Measurements from ENCODE around the gene IL17RE.
A peak's percentile ranks its signal among the peaks of the same experiment; 100 is the strongest.

IL17RE gene

GRCh38 chr3:9911863-9912262, 9.2 kb downstream of the IL17RE start:
- Mint-ChIP-seq H3K36me3 (no peaks in the 10 kb centered on the region), H3K27ac (no peak overlapping the region), H3K9me3 (no peaks in the 10 kb centered on the region), H3K4me3 (no peak overlapping the region), H3K27me3 (peaks cover 36% of the 10 kb centered on the region), H3K4me1 (peaks cover 16% of the 10 kb centered on the region)
- ATAC-seq, result no peak

DNA sequence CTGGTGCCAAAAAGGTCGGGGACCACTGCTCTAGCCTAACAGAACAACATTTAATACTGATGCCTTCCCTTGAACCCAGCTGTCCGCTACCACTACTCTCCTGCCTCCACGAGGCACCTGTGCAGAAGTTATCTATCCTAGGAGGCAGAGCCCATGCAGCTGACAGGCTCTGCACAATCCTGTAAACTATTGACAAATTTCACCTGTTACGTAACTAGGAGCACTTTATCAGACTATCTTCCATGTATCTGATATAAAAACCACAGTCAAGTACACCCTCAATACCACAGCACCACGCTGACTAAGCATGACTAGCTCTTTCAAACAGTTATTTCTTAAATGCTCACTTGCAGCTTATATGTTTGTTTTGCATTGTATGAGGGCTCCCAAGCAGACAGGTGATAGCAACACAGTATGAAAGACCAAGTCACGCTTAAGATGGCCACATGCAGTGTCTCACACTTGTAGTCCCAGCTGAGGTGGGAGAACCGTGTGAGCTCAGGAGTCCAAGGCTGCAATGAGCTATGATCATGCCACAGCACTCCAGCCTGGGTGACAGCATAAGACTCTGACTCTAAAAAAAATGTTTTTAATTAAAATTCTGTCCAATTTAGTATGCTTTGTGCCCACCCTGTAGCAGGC, 9.8 kb downstream of the IL17RE start:
- peaks cover 36% of the 10 kb centered on the region for H3K27me3 Mint-ChIP-seq
- no peak overlapping the region for H3K4me3 Mint-ChIP-seq
- peaks cover 19% of the 10 kb centered on the region for H3K4me1 Mint-ChIP-seq
- ATAC-seq, result no peak
- no peak overlapping the region for H3K27ac Mint-ChIP-seq
- no peaks in the 10 kb centered on the region for H3K9me3 Mint-ChIP-seq
- H3K36me3 Mint-ChIP-seq, result no peaks in the 10 kb centered on the region

DNA sequence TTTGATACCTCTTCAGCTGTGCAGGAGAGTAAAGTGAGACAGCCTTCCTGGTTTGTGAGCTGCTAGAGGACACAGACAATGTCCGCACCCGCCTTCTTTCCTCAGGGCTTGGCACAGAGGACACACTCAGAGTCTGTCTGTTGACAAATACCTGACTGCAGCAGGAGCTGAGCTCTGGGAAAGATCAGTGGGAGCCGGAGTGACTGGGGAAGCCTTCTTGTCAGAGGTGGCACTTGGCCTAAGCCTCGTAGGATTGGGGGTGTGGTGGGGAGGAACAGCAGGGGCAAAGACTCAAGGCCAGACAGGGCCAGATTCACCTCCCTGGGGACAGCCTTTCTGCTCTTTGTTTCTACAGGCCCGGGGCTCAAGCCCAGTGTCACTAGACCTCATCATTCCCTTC, 11.0 kb downstream of the IL17RE start:
- H3K36me3 Mint-ChIP-seq, result no peaks in the 10 kb centered on the region
- ATAC-seq, result no peak
- peaks cover 36% of the 10 kb centered on the region for H3K27me3 Mint-ChIP-seq
- peaks cover 19% of the 10 kb centered on the region for H3K4me1 Mint-ChIP-seq
- no peak overlapping the region for H3K4me3 Mint-ChIP-seq
- no peak overlapping the region for H3K27ac Mint-ChIP-seq
- H3K9me3 Mint-ChIP-seq, result no peaks in the 10 kb centered on the region

DNA sequence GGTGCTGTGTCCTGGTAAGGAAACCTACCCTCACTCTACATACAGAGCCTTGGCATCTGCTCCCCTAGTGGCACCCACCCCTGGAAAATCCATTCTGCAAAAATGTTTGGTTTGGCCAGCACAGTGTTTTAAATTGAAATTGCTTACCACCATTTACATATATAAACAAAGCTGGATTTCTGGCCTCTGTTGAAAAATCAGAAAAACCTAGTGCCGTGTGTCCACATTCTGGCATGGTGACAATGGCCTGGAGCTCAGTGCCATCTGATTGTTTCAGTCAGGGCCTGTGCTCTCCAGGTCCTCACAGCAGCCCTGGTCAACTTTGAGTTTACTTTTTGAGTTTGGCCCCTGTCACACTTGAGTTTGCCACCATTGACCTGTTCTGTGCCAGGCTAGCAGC, 11.4 kb downstream of the IL17RE start:
- Mint-ChIP-seq H3K9me3 (no peaks in the 10 kb centered on the region), H3K4me3 (no peak overlapping the region), H3K4me1 (peaks cover 18% of the 10 kb centered on the region), H3K27me3 (peaks cover 36% of the 10 kb centered on the region), H3K36me3 (no peaks in the 10 kb centered on the region), H3K27ac (no peak overlapping the region)
- no peak for ATAC-seq

- no peaks in the 10 kb centered on the region for H3K9me3 Mint-ChIP-seq
- H3K27ac Mint-ChIP-seq, result no peak overlapping the region
- peaks cover 36% of the 10 kb centered on the region for H3K27me3 Mint-ChIP-seq
- peaks cover 11% of the 10 kb centered on the region for H3K4me1 Mint-ChIP-seq
- H3K4me3 Mint-ChIP-seq, result peak overlapping the region; percentile 68
- H3K36me3 Mint-ChIP-seq, result no peaks in the 10 kb centered on the region
- ATAC-seq, result peak; percentile 6
These were observed 12.1 kb downstream of the IL17RE start for GRCh38 chr3:9914559-9915253.

- peaks cover 10% of the 10 kb centered on the region for H3K4me1 Mint-ChIP-seq
- no peaks in the 10 kb centered on the region for H3K36me3 Mint-ChIP-seq
- peak; percentile 56 for ATAC-seq
- H3K27me3 Mint-ChIP-seq, result peaks cover 36% of the 10 kb centered on the region
- no peak overlapping the region for H3K27ac Mint-ChIP-seq
- H3K4me3 Mint-ChIP-seq, result peak overlapping the region; percentile 68
- no peaks in the 10 kb centered on the region for H3K9me3 Mint-ChIP-seq
These were observed 12.8 kb downstream of the IL17RE start for GRCh38 chr3:9915254-9916141.

- no peak for ATAC-seq
- H3K4me3 Mint-ChIP-seq, result peak overlapping the region; percentile 34
- H3K36me3 Mint-ChIP-seq, result no peaks in the 10 kb centered on the region
- H3K4me1 Mint-ChIP-seq, result peaks cover 10% of the 10 kb centered on the region
- H3K9me3 Mint-ChIP-seq, result no peaks in the 10 kb centered on the region
- H3K27me3 Mint-ChIP-seq, result peaks cover 31% of the 10 kb centered on the region
- peak overlapping the region; percentile 51 for H3K27ac Mint-ChIP-seq
These were observed 13.7 kb downstream of the IL17RE start for GRCh38 chr3:9916346-9916733.

- peak within 1 kb of the TSS; percentile 68 for H3K4me3 Mint-ChIP-seq
- H3K9me3 Mint-ChIP-seq, result no peaks in the 10 kb centered on the region
- no peaks in the 10 kb centered on the region for H3K36me3 Mint-ChIP-seq
- peaks cover 25% of the 10 kb centered on the region for H3K27me3 Mint-ChIP-seq
- H3K4me1 Mint-ChIP-seq, result peaks cover 10% of the 10 kb centered on the region
- H3K27ac Mint-ChIP-seq, result peak within 1 kb of the TSS; percentile 51
- ATAC-seq, result peak; percentile 18
These were observed 14.4 kb downstream of the IL17RE start, which contains the start of gene IL17RC for GRCh38 chr3:9916734-9917680. IL17RC (plus strand) TSS chr3:9917098; CDS start chr3:9917316, 218 bp downstream.

DNA sequence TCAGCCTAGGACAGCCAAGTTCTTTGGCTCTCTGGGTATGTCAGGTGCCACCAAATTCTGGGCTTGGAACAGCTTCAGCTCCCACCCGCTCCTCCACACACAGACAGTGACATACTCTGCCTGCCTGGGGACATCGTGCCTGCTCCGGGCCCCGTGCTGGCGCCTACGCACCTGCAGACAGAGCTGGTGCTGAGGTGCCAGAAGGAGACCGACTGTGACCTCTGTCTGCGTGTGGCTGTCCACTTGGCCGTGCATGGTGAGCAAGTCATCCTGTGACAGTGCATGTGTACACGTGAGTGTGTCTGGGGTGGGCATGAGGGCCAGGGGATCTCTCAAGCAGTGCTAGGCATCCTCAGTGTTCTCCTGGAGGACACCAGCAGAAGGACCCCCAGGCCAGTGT, 15.2 kb downstream of the IL17RE start:
- Mint-ChIP-seq H3K36me3 (no peaks in the 10 kb centered on the region), H3K27ac (no peak overlapping the region), H3K9me3 (no peaks in the 10 kb centered on the region), H3K4me1 (peaks cover 10% of the 10 kb centered on the region), H3K27me3 (peaks cover 25% of the 10 kb centered on the region), H3K4me3 (no peak overlapping the region)
- ATAC-seq, result no peak

DNA sequence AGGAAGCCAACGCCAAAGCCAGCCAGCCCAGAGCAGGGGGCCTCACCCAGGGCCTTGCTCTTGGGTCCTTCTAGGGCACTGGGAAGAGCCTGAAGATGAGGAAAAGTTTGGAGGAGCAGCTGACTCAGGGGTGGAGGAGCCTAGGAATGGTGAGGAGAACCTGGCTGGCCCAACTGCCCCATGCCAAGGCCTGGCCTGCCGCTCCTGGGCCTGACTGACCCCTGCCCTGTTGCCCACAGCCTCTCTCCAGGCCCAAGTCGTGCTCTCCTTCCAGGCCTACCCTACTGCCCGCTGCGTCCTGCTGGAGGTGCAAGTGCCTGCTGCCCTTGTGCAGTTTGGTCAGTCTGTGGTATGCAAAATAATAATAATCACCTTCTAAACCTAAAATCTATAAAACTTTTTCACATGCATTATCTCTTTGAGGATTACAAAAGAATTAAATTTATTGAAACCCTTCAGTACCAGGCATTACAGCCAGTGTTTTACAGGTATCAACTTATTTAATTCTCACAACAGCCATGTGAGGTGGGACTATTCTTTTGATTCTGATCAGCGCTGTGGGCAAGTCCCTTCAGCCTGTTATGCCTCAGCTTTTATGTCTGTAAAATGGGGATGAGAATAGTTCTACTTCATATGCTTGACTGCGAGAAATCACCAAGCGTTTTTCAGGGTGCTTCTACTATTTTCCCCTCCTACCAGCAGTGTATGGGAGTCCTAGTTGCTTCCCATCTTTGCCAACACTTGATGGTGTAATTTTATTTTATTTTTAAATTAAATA, 15.8 kb downstream of the IL17RE start:
- no peaks in the 10 kb centered on the region for H3K36me3 Mint-ChIP-seq
- H3K4me3 Mint-ChIP-seq, result no peak overlapping the region
- no peak overlapping the region for H3K27ac Mint-ChIP-seq
- ATAC-seq, result no peak
- peaks cover 10% of the 10 kb centered on the region for H3K4me1 Mint-ChIP-seq
- peaks cover 28% of the 10 kb centered on the region for H3K27me3 Mint-ChIP-seq
- no peaks in the 10 kb centered on the region for H3K9me3 Mint-ChIP-seq

DNA sequence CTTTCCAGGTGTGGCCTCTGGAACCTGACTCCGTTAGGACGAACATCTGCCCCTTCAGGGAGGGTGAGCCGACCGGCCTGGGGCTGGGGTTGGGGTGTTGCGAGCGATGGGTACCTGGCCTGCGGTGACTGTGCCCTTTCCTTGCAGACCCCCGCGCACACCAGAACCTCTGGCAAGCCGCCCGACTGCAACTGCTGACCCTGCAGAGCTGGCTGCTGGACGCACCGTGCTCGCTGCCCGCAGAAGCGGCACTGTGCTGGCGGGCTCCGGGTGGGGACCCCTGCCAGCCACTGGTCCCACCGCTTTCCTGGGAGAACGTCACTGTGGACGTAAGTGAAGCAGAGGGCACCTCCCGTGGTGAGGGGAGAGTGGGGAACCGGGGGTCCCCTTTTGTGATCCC, 25.5 kb downstream of the IL17RE start:
- ATAC-seq, result no peak
- peaks cover 16% of the 10 kb centered on the region for H3K4me1 Mint-ChIP-seq
- H3K9me3 Mint-ChIP-seq, result no peaks in the 10 kb centered on the region
- no peaks in the 10 kb centered on the region for H3K36me3 Mint-ChIP-seq
- no peak overlapping the region for H3K27ac Mint-ChIP-seq
- H3K4me3 Mint-ChIP-seq, result no peak overlapping the region
- peaks cover 14% of the 10 kb centered on the region for H3K27me3 Mint-ChIP-seq

DNA sequence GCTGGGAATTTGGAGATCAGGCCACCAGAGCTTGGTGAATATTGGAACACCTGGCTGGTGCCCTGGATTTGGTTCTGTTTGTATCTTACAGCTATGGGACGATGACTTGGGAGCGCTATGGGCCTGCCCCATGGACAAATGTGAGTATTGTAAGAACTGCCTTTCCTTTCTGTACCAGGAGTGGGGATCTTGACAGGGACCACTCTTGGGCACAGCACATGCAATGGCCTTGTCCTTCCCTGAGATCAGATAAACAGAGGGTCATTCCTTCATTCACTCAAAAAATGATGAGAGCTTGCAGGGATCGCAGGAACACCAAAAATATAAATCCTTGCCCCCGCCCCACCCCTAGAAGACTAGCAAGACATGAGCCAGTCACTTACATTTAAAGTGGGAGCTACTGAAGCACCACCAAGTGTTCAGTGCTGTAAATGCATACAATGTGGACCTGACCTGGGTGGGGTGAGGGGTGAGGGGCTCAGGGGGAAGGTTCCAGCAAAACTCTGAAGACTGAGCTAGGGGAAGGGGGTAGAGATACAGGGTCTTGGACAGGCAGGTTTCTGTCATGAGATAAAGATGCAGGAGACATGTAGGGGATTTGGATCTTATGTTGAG, 28.3 kb downstream of the IL17RE start:
- ATAC-seq, result no peak
- H3K4me1 Mint-ChIP-seq, result peaks cover 31% of the 10 kb centered on the region
- H3K27me3 Mint-ChIP-seq, result no peaks in the 10 kb centered on the region
- no peaks in the 10 kb centered on the region for H3K9me3 Mint-ChIP-seq
- no peak overlapping the region for H3K27ac Mint-ChIP-seq
- H3K36me3 Mint-ChIP-seq, result peaks cover 10% of the 10 kb centered on the region
- H3K4me3 Mint-ChIP-seq, result no peak overlapping the region

DNA sequence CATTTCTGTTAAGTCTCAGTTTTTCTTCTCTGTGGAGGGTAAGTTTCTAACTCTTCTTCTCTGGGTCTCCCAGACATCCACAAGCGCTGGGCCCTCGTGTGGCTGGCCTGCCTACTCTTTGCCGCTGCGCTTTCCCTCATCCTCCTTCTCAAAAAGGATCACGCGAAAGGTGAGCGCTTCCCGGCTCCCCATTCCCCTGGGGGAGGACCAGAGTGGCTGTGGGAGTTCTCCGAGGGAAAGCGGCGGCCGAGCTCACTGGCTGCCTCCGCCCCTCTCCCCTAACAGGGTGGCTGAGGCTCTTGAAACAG, 29.8 kb downstream of the IL17RE start:
- peaks cover 38% of the 10 kb centered on the region for H3K4me1 Mint-ChIP-seq
- H3K36me3 Mint-ChIP-seq, result peaks cover 20% of the 10 kb centered on the region
- no peak for ATAC-seq
- no peaks in the 10 kb centered on the region for H3K9me3 Mint-ChIP-seq
- peak overlapping the region; percentile 89 for H3K27ac Mint-ChIP-seq
- no peaks in the 10 kb centered on the region for H3K27me3 Mint-ChIP-seq
- H3K4me3 Mint-ChIP-seq, result peak overlapping the region; percentile 97
